Gastroesophageal sphincter (tissue), 3 donors: ENCODE measurements around the gene ADCY2.

Experiments
- CTCF ChIP-seq, 4 experiments: fragments of 200-600 bp in 2 of 4; fragments of 450-650 bp in 2 of 4; sonication (generic) in 1 of 4; IDR thresholded peaks; one replicate each; pipeline ENCODE4 v1.5.1; 2017 to 2019; ENCODE audit warnings: antibody characterized with exemption in 4 of 4, mild to moderate bottlenecking in 2 of 4, moderate library complexity in 2 of 4
- EP300 ChIP-seq: sonication (generic); formaldehyde crosslinking; IDR thresholded peaks from one replicate; pipeline ENCODE4 v1.6.1; 2017; ENCODE audit warnings: antibody characterized with exemption, mild to moderate bottlenecking

- no peak for TF ChIP-seq CTCF (IDR thresholded peaks at IDR 0.05)
- TF ChIP-seq EP300, result no peak
Observed at GRCh38 chr5:7597059-7597642, 201.2 kb downstream of the ADCY2 start.
